H1 (cell line): ENCODE results near the gene LPP. TPM values are rescaled to one million over a fixed set of nuclear protein-coding genes. Genes with fewer than 3 reads are reported as not detected.
"Not testable (repeated sequence)": the region's sequence is repeated elsewhere in the genome, so short reads cannot be mapped to it uniquely, and the experiment has no call there.

Source experiments
- CTCF ChIA-PET: fragments of 300-600 bp; sonication (Branson Sonifier 250); formaldehyde crosslinking; loops from one replicate; lab custom pipeline; 2021; ENCODE audit not compliant: partially characterized antibody; lab: Charles Lee
- POLR2A ChIA-PET: fragments of 300-600 bp; sonication (Branson Sonifier 250); formaldehyde crosslinking; loops from one replicate; lab custom pipeline; 2021; ENCODE audit warnings: inconsistent platforms; ENCODE audit not compliant: partially characterized antibody; lab: Charles Lee
- DNase-seq, 2 experiments: peaks; one replicate each; pipeline versions ENCODE4 v3.0.0 to v3.0.0-alpha.2; 2010 to 2022; ENCODE audit warnings: low spot score in 2 of 2, low read depth in 1 of 2, mixed read lengths in 1 of 2
- FAIRE-seq: peaks from 2 replicates; lab custom pipeline; 2011; peaks lifted over from hg19 to GRCh38; lab: Jason Lieb, UNC
- H2AFZ ChIP-seq: 2 replicates; pipeline ENCODE4 v1.8.1; 2012; ENCODE audit warnings: low read length, inconsistent platforms
- H2AK5ac ChIP-seq: 2 replicates; pipeline ENCODE4 v1.6.1; 2013; ENCODE audit warnings: low read depth, low read length
- H2BK120ac ChIP-seq: replicated peaks from 2 replicates; pipeline ENCODE3; 2013; ENCODE audit warnings: low read depth, low read length, inconsistent platforms
- H2BK12ac ChIP-seq: 2 replicates; pipeline ENCODE4 v1.6.1; 2013; ENCODE audit warnings: low read depth, low read length
- H2BK15ac ChIP-seq: 2 replicates; pipeline ENCODE4 v1.6.1; 2013; ENCODE audit warnings: low read length
- H2BK20ac ChIP-seq: 2 replicates; pipeline ENCODE4 v1.6.1; 2013; ENCODE audit warnings: low read length
- H2BK5ac ChIP-seq: 2 replicates; pipeline ENCODE4 v1.6.1; 2013; ENCODE audit warnings: low read depth, low read length
- H3K14ac ChIP-seq: 2 replicates; pipeline ENCODE4 v1.6.1; 2013; ENCODE audit warnings: inconsistent platforms; ENCODE audit not compliant: insufficient read length
- H3K18ac ChIP-seq: 2 replicates; pipeline ENCODE4 v1.6.1; 2013; ENCODE audit warnings: low read length; ENCODE audit errors: extremely low read depth
- H3K23ac ChIP-seq: 2 replicates; pipeline ENCODE4 v1.6.1; 2013; ENCODE audit warnings: inconsistent platforms; ENCODE audit not compliant: insufficient read length
- H3K23me2 ChIP-seq: 2 replicates; pipeline ENCODE4 v1.6.1; 2013; ENCODE audit warnings: low read depth, low read length
- H3K27ac ChIP-seq: 2 replicates; pipeline ENCODE4 v1.6.1; 2011; ENCODE audit warnings: low read depth, low read length, inconsistent platforms
- H3K27me3 ChIP-seq, 4 experiments: replicated peaks in 1 of 4; 1 replicate in 1 of 4; 2 replicates in 3 of 4; pipeline versions ENCODE4 v1.6.1 to v1.8.1; 2011 to 2013; ENCODE audit warnings: low read length in 3 of 4, mild to moderate bottlenecking in 3 of 4, inconsistent platforms in 2 of 4, mixed read lengths in 2 of 4, moderate library complexity in 1 of 4; ENCODE audit not compliant: control insufficient read depth in 3 of 4, insufficient read depth in 3 of 4; ENCODE audit errors: extremely low read depth in 1 of 4
- H3K36me3 ChIP-seq, 4 experiments: 2 replicates each; pipeline versions ENCODE4 v1.6.1 to v1.8.1; 2011 to 2013; ENCODE audit warnings: mild to moderate bottlenecking in 4 of 4, low read length in 3 of 4, moderate library complexity in 2 of 4, control low read depth in 1 of 4, inconsistent platforms in 1 of 4; ENCODE audit not compliant: insufficient read depth in 4 of 4, control insufficient read depth in 2 of 4
- H3K4ac ChIP-seq: replicated peaks from 2 replicates; pipeline ENCODE3; 2013; ENCODE audit warnings: low read length, low read depth, mixed read lengths, inconsistent platforms; ENCODE audit not compliant: insufficient read length
- H3K4me1 ChIP-seq, 4 experiments: replicated peaks in 1 of 4; 1 replicate in 1 of 4; 2 replicates in 3 of 4; pipeline versions ENCODE4 v1.6.1 to v1.8.1; 2011 to 2013; ENCODE audit warnings: low read length in 3 of 4, inconsistent platforms in 2 of 4, mixed read lengths in 1 of 4; ENCODE audit not compliant: insufficient read depth in 4 of 4, control insufficient read depth in 3 of 4
- H3K4me2 ChIP-seq, 2 experiments: 2 replicates each; pipeline versions ENCODE4 v1.6.1 to v1.8.1; 2011 to 2013; ENCODE audit warnings: low read depth in 2 of 2, low read length in 2 of 2, control low read depth in 1 of 2, inconsistent platforms in 1 of 2, mild to moderate bottlenecking in 1 of 2; ENCODE audit not compliant: insufficient read depth in 1 of 2
- H3K4me3 ChIP-seq, 4 experiments: fragments of 200-600, 300-600 bp in 1 of 4; sonication (generic), shearing (Covaris generic), sonication (Bioruptor Twin) in 1 of 4; 2 replicates each; pipeline versions ENCODE4 v1.5.1 to v1.8.1; 2011 to 2016; ENCODE audit warnings: low read length in 4 of 4, low read depth in 3 of 4, control low read depth in 2 of 4, inconsistent platforms in 2 of 4, mild to moderate bottlenecking in 2 of 4, mixed read lengths in 1 of 4, moderate library complexity in 1 of 4; ENCODE audit not compliant: insufficient read depth in 2 of 4; ENCODE audit errors: extremely low read depth in 1 of 4
- H3K56ac ChIP-seq: replicated peaks from 2 replicates; pipeline ENCODE3; 2013; ENCODE audit warnings: low read depth, mild to moderate bottlenecking, mixed read lengths, low read length, inconsistent platforms; ENCODE audit not compliant: insufficient read length
- H3K79me1 ChIP-seq: 2 replicates; pipeline ENCODE4 v1.6.1; 2013; ENCODE audit warnings: low read depth, low read length, control low read depth
- H3K79me2 ChIP-seq, 2 experiments: 2 replicates each; pipeline versions ENCODE4 v1.6.1 to v1.8.1; 2012 to 2013; ENCODE audit warnings: low read length in 2 of 2, mild to moderate bottlenecking in 2 of 2, inconsistent platforms in 1 of 2; ENCODE audit not compliant: insufficient read depth in 2 of 2, control insufficient read depth in 1 of 2
- H3K9ac ChIP-seq, 4 experiments: replicated peaks in 1 of 4; 1 replicate in 1 of 4; 2 replicates in 3 of 4; pipeline versions ENCODE4 v1.6.1 to v1.8.1; 2011 to 2013; ENCODE audit warnings: low read depth in 3 of 4, low read length in 3 of 4, control low read depth in 2 of 4, mild to moderate bottlenecking in 2 of 4, moderate library complexity in 2 of 4, inconsistent platforms in 1 of 4; ENCODE audit errors: extremely low read depth in 1 of 4
- H3K9me3 ChIP-seq, 2 experiments: 2 replicates each; pipeline versions ENCODE4 v1.6.1 to v1.8.1; 2012 to 2013; ENCODE audit warnings: mild to moderate bottlenecking in 2 of 2, moderate library complexity in 2 of 2, control low read depth in 1 of 2, inconsistent platforms in 1 of 2, low read depth in 1 of 2, low read length in 1 of 2, mixed read lengths in 1 of 2; ENCODE audit not compliant: insufficient read depth in 2 of 2
- H4K20me1 ChIP-seq, 2 experiments: replicated peaks in 1 of 2; 2 replicates each; pipeline versions ENCODE3 to v1.8.1; 2011 to 2013; ENCODE audit warnings: inconsistent platforms in 2 of 2, low read length in 2 of 2, mild to moderate bottlenecking in 1 of 2; ENCODE audit not compliant: insufficient read depth in 2 of 2, control insufficient read depth in 1 of 2
- H4K5ac ChIP-seq: 2 replicates; pipeline ENCODE4 v1.6.1; 2013; ENCODE audit warnings: low read length, low read depth, mixed read lengths, inconsistent platforms; ENCODE audit not compliant: insufficient read length
- H4K8ac ChIP-seq: 2 replicates; pipeline ENCODE4 v1.8.0; 2013; ENCODE audit warnings: mild to moderate bottlenecking, moderate library complexity, low read length, inconsistent platforms; ENCODE audit not compliant: insufficient read depth; ENCODE audit errors: extremely low read depth
- H4K91ac ChIP-seq: replicated peaks from 2 replicates; pipeline ENCODE3; 2013; ENCODE audit warnings: low read length, mixed read lengths, inconsistent platforms; ENCODE audit not compliant: insufficient read length
- WGBS, 2 experiments: shearing (Covaris generic) in 1 of 2; methylation state at CpG; one replicate each; pipeline versions ENCODE4 v1.1.6 to v1.1.7; 2013 to 2015; ENCODE audit warnings: low lambda C conversion rate in 2 of 2, mixed read lengths in 2 of 2, inconsistent platforms in 1 of 2, low coverage in 1 of 2, missing lambda C conversion rate in 1 of 2; ENCODE audit not compliant: insufficient replicate concordance in 2 of 2, insufficient coverage in 1 of 2, insufficient read length in 1 of 2; ENCODE audit errors: extremely low coverage in 1 of 2, missing lambda C conversion rate in 1 of 2; 5-methylcytosine and 5-hydroxymethylcytosine counted together
- polyA plus RNA-seq, 7 experiments: library from polyadenylated mRNA; depleted of rRNA in 3 of 7; stranded (reverse) in 5 of 7; unstranded in 2 of 7; fragments of >200 nt in 5 of 7; fragments of 200-250 nt in 2 of 7; gene quantifications; 1 replicate in 5 of 7; 2 replicates in 1 of 7; 4 replicates in 1 of 7; pipeline versions ENCODE4 v1.2.1 to v1.2.3, GENCODE V29; 2011 to 2013; ENCODE audit warnings: missing spikeins in 2 of 7, mixed read lengths in 2 of 7
- total RNA-seq: library from RNA; stranded (reverse); fragmentation: NEBNext Ultra II Directional; extraction: Animal tissue kit (Norgen Biotek cat#: 25700); gene quantifications from 2 replicates; pipeline ENCODE4 v1.2.1, GENCODE V29; 2021

LPP gene
- total and polyA plus RNA-seq, 2 of the 8 experiments (the other 6 are each of a cell fraction or from before 2014, with no cell fraction given), result 10.0 to 53.3 TPM

GRCh38 chr3:188636292-188636691 lies 482.3 kb downstream of the LPP start:
- H2AK5ac ChIP-seq, H3K4ac ChIP-seq, H3K9me3 ChIP-seq, H2BK15ac ChIP-seq, H3K14ac ChIP-seq, H3K4me1 ChIP-seq, H4K8ac ChIP-seq, CTCF ChIA-PET, H3K79me1 ChIP-seq, H2BK120ac ChIP-seq, H2BK12ac ChIP-seq, H4K5ac ChIP-seq, H2BK20ac ChIP-seq, H3K18ac ChIP-seq, H3K56ac ChIP-seq, H4K20me1 ChIP-seq, H3K36me3 ChIP-seq, H3K4me2 ChIP-seq, H3K9ac ChIP-seq, H3K23me2 ChIP-seq, H3K27ac ChIP-seq, H3K27me3 ChIP-seq, H2AFZ ChIP-seq, H3K23ac ChIP-seq, H3K4me3 ChIP-seq, FAIRE-seq, H4K91ac ChIP-seq, H3K79me2 ChIP-seq, H2BK5ac ChIP-seq, POLR2A ChIA-PET: not testable (repeated sequence)
- WGBS, 2 experiments, result 61% methylated on average over 4 of the region's 13 CpGs; no CpG with 5 or more reads in 1 of the 2 experiments
- peak in 1 of 2 experiments; percentile 53 for DNase-seq
